Upper lobe of left lung (tissue), 6 donors: ENCODE data around the gene AAMDC. TPM values are rescaled to one million over a fixed set of nuclear protein-coding genes. Genes with fewer than 3 reads are reported as not detected.
"Not testable (repeated sequence)": the region's sequence is repeated elsewhere in the genome, so short reads cannot be mapped to it uniquely, and the experiment has no call there.

Source experiments
- ATAC-seq, 2 donors: fragments of 200-7000 bp; cut with Tn5 transposase; one replicate each; pipeline ENCODE4 v1.9.1; 2022; ENCODE audit warnings: mild to moderate bottlenecking in 2 of 2, moderate library complexity in 2 of 2; ENCODE audit not compliant: low FRiP score in 2 of 2
- DNase-seq, 2 donors: peaks; one replicate each; pipeline ENCODE4 v3.0.0-alpha.2; 2019 to 2020
- H3K27ac ChIP-seq, 4 donors: fragments of 200-600 bp; sonication (generic); one replicate each; pipeline ENCODE4 v1.5.1; 2016 to 2019
- H3K27me3 ChIP-seq, 4 donors: fragments of 200-600 bp; sonication (generic); one replicate each; pipeline ENCODE4 v1.5.1; 2017 to 2019
- H3K36me3 ChIP-seq, 4 donors: fragments of 200-600 bp; sonication (generic); one replicate each; pipeline ENCODE4 v1.5.1; 2016 to 2019
- H3K4me1 ChIP-seq, 4 donors: fragments of 200-600 bp; sonication (generic); one replicate each; pipeline ENCODE4 v1.5.1; 2018 to 2019
- H3K4me3 ChIP-seq, 4 donors: fragments of 200-600 bp; sonication (generic); one replicate each; pipeline ENCODE4 v1.5.1; 2017 to 2019; ENCODE audit warnings: mild to moderate bottlenecking in 2 of 4, moderate library complexity in 1 of 4
- H3K9me3 ChIP-seq, 4 donors: fragments of 200-600 bp; sonication (generic); one replicate each; pipeline ENCODE4 v1.5.1; 2018 to 2019
- CTCF ChIP-seq, 6 experiments: fragments of 450-650 bp in 4 of 6; fragments of 200-600 bp in 2 of 6; sonication (generic) in 2 of 6; IDR thresholded peaks; one replicate each; pipeline ENCODE4 v1.5.1; 2016 to 2019; ENCODE audit warnings: antibody characterized with exemption in 6 of 6
- EP300 ChIP-seq, 4 donors: sonication (generic); formaldehyde crosslinking; IDR thresholded peaks; one replicate each; pipeline ENCODE4 v1.5.1; 2017; ENCODE audit warnings: antibody characterized with exemption in 4 of 4, control low read depth in 2 of 4
- POLR2A ChIP-seq, 4 donors: fragments of 450-650 bp; IDR thresholded peaks; one replicate each; pipeline ENCODE4 v1.5.1; 2016 to 2017; ENCODE audit warnings: antibody characterized with exemption in 4 of 4, mild to moderate bottlenecking in 2 of 4
- POLR2AphosphoS5 ChIP-seq, 2 donors: sonication (generic); formaldehyde crosslinking; IDR thresholded peaks; one replicate each; pipeline ENCODE4 v1.5.1; 2017; ENCODE audit warnings: antibody characterized with exemption in 2 of 2
- WGBS, 2 donors: methylation state at CpG; one replicate each; pipeline ENCODE4 v1.1.5; 2017 to 2018; 5-methylcytosine and 5-hydroxymethylcytosine counted together
- total RNA-seq, 6 donors: library from RNA; depleted of rRNA in 4 of 6; stranded (reverse); fragments of >200 nt in 4 of 6; gene quantifications; one replicate each; pipeline versions ENCODE4 v1.1.0 to v1.2.1, GENCODE V29; 2016 to 2021
- donor health status: DM: no; HTN: no; CAD: no; lungs with moderate emphysema.
- donor health status: DM: no; HTN: yes; CAD: no; lungs with severe emphysema.

AAMDC gene
- total RNA-seq, 6 donors from 2014 or later, result 26.2 to 36.1 (median 29.3) TPM; not detected in 1

- no peak for TF ChIP-seq CTCF (IDR thresholded peaks at IDR 0.05)
- peaks cover 0 to 4% (median 0%) of the 10 kb centered on the region in 4 donors for H3K4me1 ChIP-seq
- no peak overlapping the region for H3K27ac ChIP-seq
- H3K4me3 ChIP-seq, result no peak overlapping the region
- 78 to 89% methylated on average over 1 of the region's 1 CpG for WGBS, 2 donors
- ATAC-seq (no peak), DNase-seq (no peak)
- peaks cover 0 to 47% (median 13%) of the 10 kb centered on the region in 4 donors for H3K36me3 ChIP-seq
- no peaks in the 10 kb centered on the region for H3K27me3 ChIP-seq
- peaks cover 4 to 11% (median 8%) of the 10 kb centered on the region in 4 donors for H3K9me3 ChIP-seq
Measured at GRCh38 chr11:77851503-77851902, 30.6 kb downstream of the AAMDC start.

- WGBS, 2 donors, result 94 to 95% methylated on average over 2 of the region's 2 CpGs
- peaks cover 0 to 49% (median 14%) of the 10 kb centered on the region in 4 donors for H3K36me3 ChIP-seq
Measured at GRCh38 chr11:77854838-77855237, 33.9 kb downstream of the AAMDC start.

GRCh38 chr11:77857906-77858457 lies 37.0 kb downstream of the AAMDC start:
- not testable (repeated sequence) for H3K4me1 ChIP-seq, H3K4me3 ChIP-seq, DNase-seq, ATAC-seq, H3K27ac ChIP-seq, H3K27me3 ChIP-seq
- H3K9me3 ChIP-seq, result peaks cover 4 to 11% (median 8%) of the 10 kb centered on the region in 4 donors
- WGBS, 2 donors, result 86 to 90% methylated on average over 10 of the region's 10 CpGs
- peaks cover 0 to 52% (median 15%) of the 10 kb centered on the region in 4 donors for H3K36me3 ChIP-seq

More at GRCh38 chr11:77854838-77855237, 33.9 kb downstream of the AAMDC start:
- DNase-seq, result no peak
- ATAC-seq, result no peak
- no peak overlapping the region for H3K27ac ChIP-seq
- H3K4me3 ChIP-seq, result no peak overlapping the region
- peaks cover 4 to 11% (median 8%) of the 10 kb centered on the region in 4 donors for H3K9me3 ChIP-seq
- H3K27me3 ChIP-seq, result no peaks in the 10 kb centered on the region
- no peak for TF ChIP-seq CTCF (IDR thresholded peaks at IDR 0.05)
- TF ChIP-seq POLR2A (IDR thresholded peaks at IDR 0.05), result no peak
- no peak for TF ChIP-seq EP300 (IDR thresholded peaks at IDR 0.05)
- no peak for TF ChIP-seq POLR2AphosphoS5 (IDR thresholded peaks at IDR 0.05)
- no peaks in the 10 kb centered on the region for H3K4me1 ChIP-seq

- not testable (repeated sequence) for H3K4me1 ChIP-seq, H3K9me3 ChIP-seq, H3K27ac ChIP-seq, H3K4me3 ChIP-seq, ATAC-seq, DNase-seq, H3K27me3 ChIP-seq
- 95% methylated on average over 10 of the region's 10 CpGs for WGBS, 2 donors
- H3K36me3 ChIP-seq, result peaks cover 0 to 26% (median 3%) of the 10 kb centered on the region in 4 donors
Measured at GRCh38 chr11:77861444-77861843, 40.5 kb downstream of the AAMDC start.

- Histone ChIP-seq H3K36me3 (peaks cover 0 to 24% (median 8%) of the 10 kb centered on the region in 4 donors), H3K27ac (no peak overlapping the region), H3K4me1 (no peaks in the 10 kb centered on the region), H3K4me3 (no peak overlapping the region), H3K9me3 (no peaks in the 10 kb centered on the region), H3K27me3 (no peaks in the 10 kb centered on the region)
- TF ChIP-seq CTCF (IDR thresholded peaks at IDR 0.05) (no peak), POLR2AphosphoS5 (IDR thresholded peaks at IDR 0.05) (no peak), EP300 (IDR thresholded peaks at IDR 0.05) (no peak), POLR2A (IDR thresholded peaks at IDR 0.05) (no peak)
- WGBS, 2 donors, result 85 to 88% methylated on average over 1 of the region's 1 CpG
- peak in 1 of 2 donors; percentile 29 for ATAC-seq
- DNase-seq, result no peak
Measured at GRCh38 chr11:77865805-77866204, 44.9 kb downstream of the AAMDC start.

GRCh38 chr11:77866336-77866735 lies 45.4 kb downstream of the AAMDC start:
- H3K27me3 ChIP-seq, result no peaks in the 10 kb centered on the region
- H3K4me1 ChIP-seq, result no peaks in the 10 kb centered on the region
- peaks cover 0 to 27% (median 9%) of the 10 kb centered on the region in 4 donors for H3K36me3 ChIP-seq
- no peak for DNase-seq
- H3K27ac ChIP-seq, result no peak overlapping the region
- TF ChIP-seq POLR2A (IDR thresholded peaks at IDR 0.05) (no peak), POLR2AphosphoS5 (IDR thresholded peaks at IDR 0.05) (no peak)
- 87 to 93% methylated on average over 1 of the region's 1 CpG for WGBS, 2 donors
- H3K4me3 ChIP-seq, result no peak overlapping the region
- H3K9me3 ChIP-seq, result no peaks in the 10 kb centered on the region
- ATAC-seq, result no peak
